ENCODE measurements around the gene SYNPO2.

The SYNPO2 gene

GRCh38 chr4:119037709-119038108, 149.1 kb downstream of the SYNPO2 start:
- no peak overlapping the region for H3K4me3 Mint-ChIP-seq
- TF ChIP-seq CTCF (IDR thresholded peaks at IDR 0.05): no peak
- no peak for DNase-seq
- no peaks in the 10 kb centered on the region for H3K36me3 Mint-ChIP-seq (ENCODE audit: low read depth)
- peaks cover 3% of the 10 kb centered on the region for H3K27me3 Mint-ChIP-seq (ENCODE audit: low read depth, poor library complexity)
- peaks cover 28% of the 10 kb centered on the region for H3K4me1 Mint-ChIP-seq
- no peaks in the 10 kb centered on the region for H3K9me3 Mint-ChIP-seq
- no peak overlapping the region for H3K27ac Mint-ChIP-seq

GRCh38 chr4:119038116-119038841, 149.6 kb downstream of the SYNPO2 start:
- Mint-ChIP-seq H3K36me3 (ENCODE audit: low read depth) (no peaks in the 10 kb centered on the region), H3K4me3 (no peak overlapping the region), H3K27ac (no peak overlapping the region), H3K9me3 (no peaks in the 10 kb centered on the region), H3K4me1 (peaks cover 34% of the 10 kb centered on the region), H3K27me3 (ENCODE audit: low read depth, poor library complexity) (peaks cover 3% of the 10 kb centered on the region)
- no peak for DNase-seq
- no peak for TF ChIP-seq CTCF (IDR thresholded peaks at IDR 0.05)

GRCh38 chr4:119039160-119039559, 150.5 kb downstream of the SYNPO2 start:
- no peak for TF ChIP-seq CTCF (IDR thresholded peaks at IDR 0.05)
- Mint-ChIP-seq H3K4me1 (peaks cover 36% of the 10 kb centered on the region), H3K27me3 (ENCODE audit: low read depth, poor library complexity) (no peaks in the 10 kb centered on the region), H3K9me3 (no peaks in the 10 kb centered on the region), H3K27ac (no peak overlapping the region), H3K36me3 (ENCODE audit: low read depth) (no peaks in the 10 kb centered on the region), H3K4me3 (no peak overlapping the region)
- no peak for DNase-seq

DNA sequence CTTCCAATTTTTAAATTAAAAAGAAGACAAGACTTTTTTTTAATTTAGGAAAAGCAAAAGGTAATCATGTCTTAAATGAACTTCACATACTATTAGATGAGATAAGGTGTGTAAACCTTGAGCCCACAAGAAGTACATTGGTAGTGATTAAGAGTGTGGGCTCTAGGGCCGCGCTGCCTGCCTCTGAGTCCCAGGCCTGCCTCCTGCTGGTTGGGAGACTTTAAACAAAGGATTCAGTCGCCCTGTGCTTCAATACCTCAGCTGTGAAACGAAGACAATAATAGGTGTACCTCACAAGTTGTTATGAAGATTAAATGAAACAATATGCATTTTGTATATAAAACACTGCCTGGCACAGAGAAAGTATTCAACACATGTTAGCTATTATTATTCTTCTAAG, 151.1 kb downstream of the SYNPO2 start:
- DNase-seq: no peak
- no peak overlapping the region for H3K4me3 Mint-ChIP-seq
- no peaks in the 10 kb centered on the region for H3K9me3 Mint-ChIP-seq
- no peak for TF ChIP-seq CTCF (IDR thresholded peaks at IDR 0.05)
- no peaks in the 10 kb centered on the region for H3K36me3 Mint-ChIP-seq (ENCODE audit: low read depth)
- H3K4me1 Mint-ChIP-seq: peaks cover 36% of the 10 kb centered on the region
- H3K27me3 Mint-ChIP-seq (ENCODE audit: low read depth, poor library complexity): no peaks in the 10 kb centered on the region
- H3K27ac Mint-ChIP-seq: no peak overlapping the region

DNA sequence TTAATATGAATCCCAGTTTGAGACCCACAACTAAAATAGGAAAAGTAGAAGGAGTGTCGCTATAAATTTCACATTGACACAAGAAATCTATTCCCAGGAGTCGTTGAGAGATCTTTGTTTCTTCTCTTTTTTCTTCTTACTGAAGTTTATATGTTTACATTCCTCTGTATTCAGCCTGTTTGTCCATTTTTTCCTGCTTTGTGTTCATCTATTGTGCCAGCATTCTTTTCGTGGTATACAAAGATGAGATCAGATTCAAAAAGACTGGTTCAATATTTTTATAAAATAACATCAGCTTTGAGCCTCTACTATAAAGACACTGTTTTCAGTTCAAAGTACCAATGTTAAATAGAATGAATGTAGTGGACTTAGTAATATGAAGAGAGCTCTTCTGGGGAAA, 151.6 kb downstream of the SYNPO2 start:
- no peak for TF ChIP-seq CTCF (IDR thresholded peaks at IDR 0.05)
- no peak overlapping the region for H3K27ac Mint-ChIP-seq

GRCh38 chr4:119040694-119041185, 152.1 kb downstream of the SYNPO2 start:
- DNase-seq: no peak
- Mint-ChIP-seq H3K27me3 (ENCODE audit: low read depth, poor library complexity) (no peaks in the 10 kb centered on the region), H3K9me3 (no peaks in the 10 kb centered on the region), H3K36me3 (ENCODE audit: low read depth) (no peaks in the 10 kb centered on the region), H3K4me3 (no peak overlapping the region), H3K4me1 (peaks cover 36% of the 10 kb centered on the region), H3K27ac (no peak overlapping the region)
- TF ChIP-seq CTCF (IDR thresholded peaks at IDR 0.05): no peak

More for the DNA sequence above, 151.6 kb downstream of the SYNPO2 start:
- Mint-ChIP-seq H3K9me3 (no peaks in the 10 kb centered on the region), H3K4me1 (peaks cover 36% of the 10 kb centered on the region), H3K27me3 (ENCODE audit: low read depth, poor library complexity) (no peaks in the 10 kb centered on the region), H3K4me3 (no peak overlapping the region), H3K36me3 (ENCODE audit: low read depth) (no peaks in the 10 kb centered on the region)
- no peak for DNase-seq

All from nephron progenitor cell (in vitro differentiated cells).